GM13977 (cell line): ENCODE data around the gene ZNF80.
A peak's percentile ranks its signal among the peaks of the same experiment; 100 is the strongest.
"Not testable (repeated sequence)": the region's sequence is repeated elsewhere in the genome, so short reads cannot be mapped to it uniquely, and the experiment has no call there.

ENCODE experiments used
- DNase-seq: peaks from one replicate; pipeline ENCODE4 v3.0.0; 2012; ENCODE audit warnings: low spot score
- in situ Hi-C: fragments of 300-500 bp; cut with MboI; formaldehyde crosslinking; loops from one replicate; pipeline ENCODE4 v1.12.0; 2022; ENCODE audit warnings: low sequenced_read_pairs, low pct_unique_long_range_greater_than_20kb, mixed read lengths, inconsistent platforms; ENCODE audit not compliant: unreplicated experiment
- TF ChIP-seq, protein P1 (sequence below): IDR thresholded peaks from 2 replicates; pipeline ENCODE4 v1.5.1; 2012; ENCODE audit warnings: mild to moderate bottlenecking, control low read depth; ENCODE audit not compliant: insufficient read depth; ENCODE audit errors: extremely low read depth, missing control alignments

Gene ZNF80

GRCh38 chr3:114260152-114260551, 22.8 kb upstream of the ZNF80 start:
- TF ChIP-seq, protein P1, sequence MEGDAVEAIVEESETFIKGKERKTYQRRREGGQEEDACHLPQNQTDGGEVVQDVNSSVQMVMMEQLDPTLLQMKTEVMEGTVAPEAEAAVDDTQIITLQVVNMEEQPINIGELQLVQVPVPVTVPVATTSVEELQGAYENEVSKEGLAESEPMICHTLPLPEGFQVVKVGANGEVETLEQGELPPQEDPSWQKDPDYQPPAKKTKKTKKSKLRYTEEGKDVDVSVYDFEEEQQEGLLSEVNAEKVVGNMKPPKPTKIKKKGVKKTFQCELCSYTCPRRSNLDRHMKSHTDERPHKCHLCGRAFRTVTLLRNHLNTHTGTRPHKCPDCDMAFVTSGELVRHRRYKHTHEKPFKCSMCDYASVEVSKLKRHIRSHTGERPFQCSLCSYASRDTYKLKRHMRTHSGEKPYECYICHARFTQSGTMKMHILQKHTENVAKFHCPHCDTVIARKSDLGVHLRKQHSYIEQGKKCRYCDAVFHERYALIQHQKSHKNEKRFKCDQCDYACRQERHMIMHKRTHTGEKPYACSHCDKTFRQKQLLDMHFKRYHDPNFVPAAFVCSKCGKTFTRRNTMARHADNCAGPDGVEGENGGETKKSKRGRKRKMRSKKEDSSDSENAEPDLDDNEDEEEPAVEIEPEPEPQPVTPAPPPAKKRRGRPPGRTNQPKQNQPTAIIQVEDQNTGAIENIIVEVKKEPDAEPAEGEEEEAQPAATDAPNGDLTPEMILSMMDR: no peak
- DNase-seq: no peak
- in situ Hi-C loops: no loop called here

DNA sequence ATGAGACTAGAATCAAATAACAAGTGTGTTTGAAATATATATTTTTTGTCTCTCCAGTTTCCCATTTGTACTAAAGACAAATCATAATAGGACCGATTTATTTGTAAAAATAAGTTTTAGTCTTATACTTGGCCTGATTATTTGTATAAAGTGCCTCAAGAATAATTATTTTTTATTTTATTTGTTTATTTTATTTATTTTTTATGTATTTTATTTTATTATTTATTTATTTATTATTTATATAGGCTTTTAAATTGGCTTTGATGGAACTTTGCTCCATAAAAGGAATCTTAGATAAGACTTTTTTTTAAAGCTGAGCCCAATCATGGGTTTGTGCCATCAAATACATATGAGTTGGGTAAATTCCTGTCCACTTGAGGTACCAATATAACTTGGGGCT, 22.2 kb upstream of the ZNF80 start:
- in situ Hi-C loops: no loop called here
- no peak for DNase-seq
- TF ChIP-seq, protein P1: no peak

- DNase-seq: no peak
- TF ChIP-seq, protein P1: no peak
- in situ Hi-C loops: no loop called here
Measured at GRCh38 chr3:114253505-114253904, 16.1 kb upstream of the ZNF80 start.

GRCh38 chr3:114252954-114253353, 15.6 kb upstream of the ZNF80 start:
- in situ Hi-C loops: no loop called here
- TF ChIP-seq, protein P1: no peak
- DNase-seq: no peak

GRCh38 chr3:114242947-114243346, 5.6 kb upstream of the ZNF80 start:
- TF ChIP-seq, protein P1: no peak
- in situ Hi-C loops: no loop called here
- peak; percentile 67 for DNase-seq

DNA sequence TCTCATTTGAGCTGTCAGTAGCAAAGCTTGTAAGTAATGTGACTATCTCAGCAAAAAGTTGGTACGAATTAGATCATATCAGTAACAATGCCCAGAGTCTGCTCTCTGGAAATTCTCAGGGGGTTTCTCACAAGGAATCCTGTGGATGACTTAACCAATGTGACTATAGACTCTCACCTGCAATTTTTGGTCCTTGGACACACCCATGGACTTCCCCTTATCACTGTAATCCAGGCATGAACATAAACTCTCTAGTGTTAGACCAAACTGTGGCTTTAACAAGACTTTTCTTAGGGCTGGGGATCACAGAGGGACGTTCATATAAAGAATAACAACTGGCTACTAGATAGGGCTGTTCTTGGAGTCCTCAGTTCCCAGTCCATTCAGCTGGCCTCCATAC, 3.9 kb upstream of the ZNF80 start:
- in situ Hi-C loops: no loop called here
- peak; percentile 30 for DNase-seq
- TF ChIP-seq, protein P1: no peak

GRCh38 chr3:114238146-114238785, 888 bp upstream of the ZNF80 start:
- in situ Hi-C loops, DNase-seq: not testable (repeated sequence)
